Heart left ventricle (tissue), 16 donors: ENCODE measurements around the gene CPA5. TPM values are rescaled to one million over a fixed set of nuclear protein-coding genes. Genes with fewer than 3 reads are reported as not detected.

Source experiments
- ATAC-seq, 4 donors: fragments of 200-7000 bp; cut with Tn5 transposase; one replicate each; pipeline ENCODE4 v1.9.1; 2020 to 2022; ENCODE audit warnings: moderate library complexity in 4 of 4, mild to moderate bottlenecking in 3 of 4, moderate number of reproducible peaks in 1 of 4
- DNase-seq, 5 donors: peaks; one replicate each; pipeline ENCODE4 v3.0.0-alpha.2; 2020
- H3K27ac ChIP-seq, 12 donors: fragments of 200-600 bp; sonication (generic) in 4 of 12; one replicate each; pipeline versions ENCODE4 v1.5.0 to v1.8.0; 2016 to 2022; ENCODE audit warnings: mild to moderate bottlenecking in 2 of 12
- H3K27me3 ChIP-seq, 9 donors: fragments of 200-600 bp; sonication (generic) in 2 of 9; one replicate each; pipeline versions ENCODE4 v1.5.1 to v1.8.0; 2016 to 2022; ENCODE audit warnings: mild to moderate bottlenecking in 3 of 9
- H3K36me3 ChIP-seq, 9 donors: fragments of 200-600 bp; sonication (generic) in 2 of 9; one replicate each; pipeline versions ENCODE4 v1.5.0 to v1.8.0; 2018 to 2022; ENCODE audit warnings: mild to moderate bottlenecking in 2 of 9
- H3K4me1 ChIP-seq, 12 donors: fragments of 200-600 bp; sonication (generic) in 4 of 12; one replicate each; pipeline versions ENCODE4 v1.5.0 to v1.8.0; 2016 to 2022; ENCODE audit warnings: mild to moderate bottlenecking in 3 of 12
- H3K4me3 ChIP-seq, 12 donors: fragments of 200-600 bp; sonication (generic) in 4 of 12; one replicate each; pipeline versions ENCODE4 v1.5.0 to v1.8.0; 2017 to 2022; ENCODE audit warnings: mild to moderate bottlenecking in 9 of 12, moderate library complexity in 4 of 12
- H3K9me3 ChIP-seq, 12 donors: fragments of 200-600 bp; sonication (generic) in 4 of 12; one replicate each; pipeline versions ENCODE4 v1.5.0 to v1.8.0; 2016 to 2022; ENCODE audit warnings: mild to moderate bottlenecking in 1 of 12
- POLR2A ChIP-seq, 2 donors: fragments of 450-650 bp; IDR thresholded peaks; one replicate each; pipeline ENCODE4 v1.6.1; 2017; ENCODE audit warnings: antibody characterized with exemption in 2 of 2, mild to moderate bottlenecking in 2 of 2, moderate library complexity in 2 of 2
- WGBS, 4 donors: extraction: QIAGEN DNeasy Blood & Tissue Kit in 2 of 4; methylation state at CpG; one replicate each; pipeline versions ENCODE4 v1.1.5 to v1.1.7; 2013 to 2018; 5-methylcytosine and 5-hydroxymethylcytosine counted together
- intact Hi-C, 10 donors: fragments of 100-400 bp; cut with DNase I; formaldehyde crosslinking; loops; one replicate each; pipeline versions ENCODE4 v1.11.1 to v1.14.2; 2022
- polyA plus RNA-seq, 2 donors: library from polyadenylated mRNA; stranded (reverse); fragments of 200-250 nt; gene quantifications; one replicate each; pipeline ENCODE4 v1.2.3, GENCODE V29; 2013
- total RNA-seq, 9 donors: library from RNA; depleted of rRNA in 2 of 9; stranded (reverse); fragments of >200 nt in 2 of 9; fragmentation: NEBNext Ultra II Directional in 3 of 9; extraction: Animal tissue kit (Norgen Biotek cat#: 25700) in 3 of 9; gene quantifications; one replicate each; pipeline versions ENCODE4 v1.1.0 to v1.2.4, GENCODE V29; 2016 to 2023
- TF ChIP-seq, protein P1 (sequence below), 12 donors: fragments of 200-600 bp; sonication (generic) in 4 of 12; IDR thresholded peaks; one replicate each; pipeline versions ENCODE4 v1.5.0 to v1.8.0; 2018 to 2022; ENCODE audit warnings: antibody characterized with exemption in 12 of 12, mild to moderate bottlenecking in 5 of 12
- donor health status: ischemic (EF 13 %, LVEDD 7.1; RV severe dilation, severe dysfunction).
- donor health status: healthy with polysubstance abuse.
- donor health status: DM: no; HTN: yes; CAD: no.
- donor health status: DM: no; HTN: no; CAD: no.
- donor health status: ischemic (EF 25% LVEDD 6.9; RV normal size, moderate dysfunction).
- donor health status: ischemic (EF 25% LVEDD 5.7; RV mildly dilated, moderate dysfunction).
- donor health status: healthy.
- donor health status: DM: yes; HTN: yes; CAD: no.
- donor health status: ischemic (EF 35%, LVEDD 5.7; RV mildly dilated, moderate dysfunction).
- donor health status: nonischemic (EF 11% LVEDD 7.7; RV severe dilation, severe dysfunction).
- donor health status: DM: yes; HTN: yes; CAD: no.
- donor health status: PGD.
- donor health status: ischemic (EF 29% LVEDD 5.4; RV normal size, mild dysfunction).
- donor health status: nonischemic (EF 23%, LVEDD 6.1; RV moderate dilation, normal function).

Gene CPA5
- total and polyA plus RNA-seq, 11 donors: not detected

GRCh38 chr7:130400120-130400572 lies 55.5 kb downstream of the CPA5 start:
- 70 to 81% (median 73%) methylated on average over 4 of the region's 4 CpGs for WGBS, 4 donors
- intact Hi-C loops: no loop called here
- Histone ChIP-seq H3K27ac (peak overlapping the region in 1 of 12 donors; percentile 17), H3K4me3 (no peak overlapping the region), H3K36me3 (peaks cover 0 to 34% (median 12%) of the 10 kb centered on the region in 9 donors), H3K4me1 (peaks cover 0 to 15% (median 0%) of the 10 kb centered on the region in 12 donors), H3K27me3 (no peaks in the 10 kb centered on the region), H3K9me3 (no peaks in the 10 kb centered on the region)
- DNase-seq: no peak
- ATAC-seq: no peak
- no peak for TF ChIP-seq POLR2A (IDR thresholded peaks at IDR 0.05)
- TF ChIP-seq, protein P1, sequence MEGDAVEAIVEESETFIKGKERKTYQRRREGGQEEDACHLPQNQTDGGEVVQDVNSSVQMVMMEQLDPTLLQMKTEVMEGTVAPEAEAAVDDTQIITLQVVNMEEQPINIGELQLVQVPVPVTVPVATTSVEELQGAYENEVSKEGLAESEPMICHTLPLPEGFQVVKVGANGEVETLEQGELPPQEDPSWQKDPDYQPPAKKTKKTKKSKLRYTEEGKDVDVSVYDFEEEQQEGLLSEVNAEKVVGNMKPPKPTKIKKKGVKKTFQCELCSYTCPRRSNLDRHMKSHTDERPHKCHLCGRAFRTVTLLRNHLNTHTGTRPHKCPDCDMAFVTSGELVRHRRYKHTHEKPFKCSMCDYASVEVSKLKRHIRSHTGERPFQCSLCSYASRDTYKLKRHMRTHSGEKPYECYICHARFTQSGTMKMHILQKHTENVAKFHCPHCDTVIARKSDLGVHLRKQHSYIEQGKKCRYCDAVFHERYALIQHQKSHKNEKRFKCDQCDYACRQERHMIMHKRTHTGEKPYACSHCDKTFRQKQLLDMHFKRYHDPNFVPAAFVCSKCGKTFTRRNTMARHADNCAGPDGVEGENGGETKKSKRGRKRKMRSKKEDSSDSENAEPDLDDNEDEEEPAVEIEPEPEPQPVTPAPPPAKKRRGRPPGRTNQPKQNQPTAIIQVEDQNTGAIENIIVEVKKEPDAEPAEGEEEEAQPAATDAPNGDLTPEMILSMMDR (IDR thresholded peaks at IDR 0.05): no peak

GRCh38 chr7:130401101-130401500 lies 56.5 kb downstream of the CPA5 start:
- H3K4me3 ChIP-seq: no peak overlapping the region
- H3K4me1 ChIP-seq: peaks cover 0 to 15% (median 0%) of the 10 kb centered on the region in 12 donors
- intact Hi-C loops: no loop called here
- WGBS, 4 donors: 86 to 95% (median 93%) methylated on average over 1 of the region's 1 CpG
- no peak for DNase-seq
- H3K27ac ChIP-seq: no peak overlapping the region
- TF ChIP-seq POLR2A (IDR thresholded peaks at IDR 0.05): no peak
- TF ChIP-seq, protein P1 (IDR thresholded peaks at IDR 0.05): no peak
- peaks cover 0 to 34% (median 12%) of the 10 kb centered on the region in 9 donors for H3K36me3 ChIP-seq
- no peak for ATAC-seq
- no peaks in the 10 kb centered on the region for H3K27me3 ChIP-seq
- H3K9me3 ChIP-seq: no peaks in the 10 kb centered on the region

- H3K4me1 ChIP-seq: peaks cover 0 to 15% (median 0%) of the 10 kb centered on the region in 12 donors
- no peaks in the 10 kb centered on the region for H3K27me3 ChIP-seq
- peaks cover 0 to 34% (median 12%) of the 10 kb centered on the region in 9 donors for H3K36me3 ChIP-seq
- ATAC-seq (no peak), DNase-seq (no peak)
- intact Hi-C loops: no loop called here
- WGBS, 4 donors: 78 to 85% (median 81%) methylated on average over 3 of the region's 3 CpGs
- no peak overlapping the region for H3K4me3 ChIP-seq
- H3K9me3 ChIP-seq: no peaks in the 10 kb centered on the region
- TF ChIP-seq POLR2A (IDR thresholded peaks at IDR 0.05): no peak
- TF ChIP-seq, protein P1 (IDR thresholded peaks at IDR 0.05): no peak
- H3K27ac ChIP-seq: no peak overlapping the region
Observed at GRCh38 chr7:130401578-130401977, 57.0 kb downstream of the CPA5 start.

DNA sequence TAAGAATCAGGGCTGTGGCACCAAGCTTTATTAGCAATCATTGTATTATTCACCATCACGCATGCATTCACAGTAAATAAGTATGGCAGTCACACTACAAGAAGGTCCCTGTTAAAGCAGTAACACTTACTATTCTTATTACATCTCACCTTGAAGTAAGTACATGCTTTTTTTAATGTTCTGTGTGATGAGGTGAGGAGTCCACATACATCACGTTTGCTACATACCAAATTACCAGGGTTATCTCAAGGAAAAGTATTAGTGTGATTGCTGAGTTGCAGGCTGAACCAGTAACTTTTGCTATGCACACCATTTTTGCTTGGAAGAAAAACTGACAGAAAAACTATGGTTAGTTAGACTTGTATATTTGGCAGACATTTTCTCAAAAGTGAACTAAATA lies 60.4 kb downstream of the CPA5 start:
- H3K4me1 ChIP-seq: peaks cover 0 to 19% (median 4%) of the 10 kb centered on the region in 12 donors
- H3K4me3 ChIP-seq: no peak overlapping the region
- no peak for DNase-seq
- peaks cover 0 to 31% (median 8%) of the 10 kb centered on the region in 9 donors for H3K36me3 ChIP-seq
- 84 to 92% (median 85%) methylated on average over 2 of the region's 2 CpGs for WGBS, 4 donors
- intact Hi-C loops: no loop called here
- no peak overlapping the region for H3K27ac ChIP-seq
- no peaks in the 10 kb centered on the region for H3K27me3 ChIP-seq
- no peak for ATAC-seq
- no peaks in the 10 kb centered on the region for H3K9me3 ChIP-seq
- TF ChIP-seq POLR2A (IDR thresholded peaks at IDR 0.05): no peak
